ENCODE results near the gene GJC1.

DNA sequence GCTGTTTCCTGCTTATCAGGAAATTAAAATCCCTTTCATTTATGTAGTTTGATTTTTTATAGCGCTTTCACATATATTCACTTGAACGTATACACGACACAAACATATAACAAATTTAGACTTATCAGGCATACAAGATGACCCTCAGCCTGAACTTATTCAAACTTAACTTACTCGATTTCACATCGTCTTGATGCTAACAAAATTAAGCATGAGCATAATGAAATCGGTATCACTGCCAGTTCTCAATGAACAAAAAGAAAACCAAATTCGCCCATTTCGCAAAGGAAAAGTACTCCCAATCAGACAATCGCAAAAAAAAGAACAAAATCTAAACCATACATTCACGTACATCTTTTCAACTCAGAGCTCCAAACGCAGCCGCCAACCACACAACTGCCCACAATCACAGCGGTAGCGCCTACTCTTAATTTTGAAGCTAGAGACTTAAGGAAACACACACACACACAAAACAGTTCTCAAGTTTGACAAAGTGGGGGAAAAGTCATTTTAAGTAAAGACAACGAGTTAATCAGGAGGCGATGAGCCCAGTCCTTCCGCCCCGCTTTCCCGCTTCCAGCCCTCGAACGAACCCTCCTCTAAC lies 1.1 kb downstream of the GJC1 start:
- no peak for TF ChIP-seq EZH2phosphoT487 (IDR thresholded peaks at IDR 0.05; ENCODE audit: insufficient read depth, low read depth)
- TF ChIP-seq EZH2 (IDR thresholded peaks at IDR 0.05; ENCODE audit: insufficient read depth, poor library complexity, severe bottlenecking), result no peak

All from GM23248 (cell line).